Hindlimb muscle (tissue), 1 donor: ENCODE data around the gene PCDHA6. TPM values are rescaled to one million over a fixed set of nuclear protein-coding genes. Genes with fewer than 3 reads are reported as not detected.
"Not testable (repeated sequence)": the region's sequence is repeated elsewhere in the genome, so short reads cannot be mapped to it uniquely, and the experiment has no call there.

ENCODE experiments used
- DNase-seq: peaks from one replicate; pipeline ENCODE4 v3.0.0-alpha.2; 2013
- polyA plus RNA-seq: library from polyadenylated mRNA; unstranded; fragments of 120-200 nt; gene quantifications from one replicate; pipeline ENCODE4 v1.2.1, GENCODE V29; 2013; ENCODE audit not compliant: insufficient read length

Gene PCDHA6, protein sequence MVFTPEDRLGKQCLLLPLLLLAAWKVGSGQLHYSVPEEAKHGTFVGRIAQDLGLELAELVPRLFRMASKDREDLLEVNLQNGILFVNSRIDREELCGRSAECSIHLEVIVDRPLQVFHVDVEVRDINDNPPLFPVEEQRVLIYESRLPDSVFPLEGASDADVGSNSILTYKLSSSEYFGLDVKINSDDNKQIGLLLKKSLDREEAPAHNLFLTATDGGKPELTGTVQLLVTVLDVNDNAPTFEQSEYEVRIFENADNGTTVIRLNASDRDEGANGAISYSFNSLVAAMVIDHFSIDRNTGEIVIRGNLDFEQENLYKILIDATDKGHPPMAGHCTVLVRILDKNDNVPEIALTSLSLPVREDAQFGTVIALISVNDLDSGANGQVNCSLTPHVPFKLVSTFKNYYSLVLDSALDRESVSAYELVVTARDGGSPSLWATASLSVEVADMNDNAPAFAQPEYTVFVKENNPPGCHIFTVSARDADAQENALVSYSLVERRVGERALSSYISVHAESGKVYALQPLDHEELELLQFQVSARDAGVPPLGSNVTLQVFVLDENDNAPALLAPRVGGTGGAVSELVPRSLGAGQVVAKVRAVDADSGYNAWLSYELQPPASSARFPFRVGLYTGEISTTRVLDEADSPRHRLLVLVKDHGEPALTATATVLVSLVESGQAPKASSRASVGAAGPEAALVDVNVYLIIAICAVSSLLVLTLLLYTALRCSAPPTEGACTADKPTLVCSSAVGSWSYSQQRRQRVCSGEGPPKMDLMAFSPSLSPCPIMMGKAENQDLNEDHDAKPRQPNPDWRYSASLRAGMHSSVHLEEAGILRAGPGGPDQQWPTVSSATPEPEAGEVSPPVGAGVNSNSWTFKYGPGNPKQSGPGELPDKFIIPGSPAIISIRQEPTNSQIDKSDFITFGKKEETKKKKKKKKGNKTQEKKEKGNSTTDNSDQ
- polyA plus RNA-seq: not detected

DNA sequence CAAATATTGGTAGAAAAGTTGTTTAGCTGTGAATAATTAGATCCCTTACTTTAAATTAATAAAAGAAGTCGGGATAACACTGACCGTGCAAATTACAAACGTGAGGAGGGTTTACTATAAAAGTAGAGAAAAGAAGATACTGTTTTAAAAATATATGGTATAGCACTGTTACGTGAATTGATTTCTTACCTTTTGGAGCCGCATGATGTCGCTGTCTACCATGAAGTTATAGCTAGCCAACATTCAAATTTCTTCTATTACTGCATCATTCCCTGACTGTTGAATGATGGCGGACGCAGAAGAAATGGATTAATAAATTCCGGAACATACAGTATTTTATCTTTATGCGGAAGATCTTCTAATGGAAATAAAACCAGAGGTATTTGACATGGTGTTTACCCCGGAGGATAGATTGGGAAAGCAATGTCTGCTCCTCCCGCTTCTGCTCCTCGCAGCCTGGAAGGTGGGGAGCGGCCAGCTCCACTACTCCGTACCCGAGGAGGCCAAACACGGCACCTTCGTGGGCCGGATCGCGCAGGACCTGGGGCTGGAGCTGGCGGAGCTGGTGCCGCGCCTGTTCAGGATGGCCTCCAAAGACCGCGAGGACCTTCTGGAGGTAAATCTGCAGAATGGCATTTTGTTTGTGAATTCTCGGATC lies at the start of gene PCDHA6:
PCDHA6 (plus strand) TSS at position 257 of the 658 bp plus-strand sequence; CDS start at position 389, 132 bp downstream.
- DNase-seq: no peak

DNA sequence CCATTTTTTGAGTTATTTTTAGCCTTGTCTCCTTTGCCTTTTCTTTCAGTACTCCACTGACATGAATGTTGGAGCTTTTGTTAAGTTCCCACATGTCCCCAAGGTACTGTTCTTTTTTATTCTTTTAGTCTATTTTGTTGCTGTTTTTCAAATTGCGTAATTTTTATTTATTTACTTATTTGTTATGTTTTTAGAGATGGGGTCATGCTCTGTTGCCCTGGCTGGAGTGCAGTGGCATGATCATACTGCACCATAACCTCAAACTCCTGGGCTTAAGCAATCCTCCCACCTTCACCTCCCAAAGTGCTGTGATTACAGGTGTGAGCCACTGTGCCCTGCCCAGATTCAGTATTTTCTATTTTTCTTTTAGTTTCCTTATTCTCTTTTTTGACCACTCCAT lies 47.2 kb upstream of the PCDHA6 start:
- DNase-seq: no peak

DNA sequence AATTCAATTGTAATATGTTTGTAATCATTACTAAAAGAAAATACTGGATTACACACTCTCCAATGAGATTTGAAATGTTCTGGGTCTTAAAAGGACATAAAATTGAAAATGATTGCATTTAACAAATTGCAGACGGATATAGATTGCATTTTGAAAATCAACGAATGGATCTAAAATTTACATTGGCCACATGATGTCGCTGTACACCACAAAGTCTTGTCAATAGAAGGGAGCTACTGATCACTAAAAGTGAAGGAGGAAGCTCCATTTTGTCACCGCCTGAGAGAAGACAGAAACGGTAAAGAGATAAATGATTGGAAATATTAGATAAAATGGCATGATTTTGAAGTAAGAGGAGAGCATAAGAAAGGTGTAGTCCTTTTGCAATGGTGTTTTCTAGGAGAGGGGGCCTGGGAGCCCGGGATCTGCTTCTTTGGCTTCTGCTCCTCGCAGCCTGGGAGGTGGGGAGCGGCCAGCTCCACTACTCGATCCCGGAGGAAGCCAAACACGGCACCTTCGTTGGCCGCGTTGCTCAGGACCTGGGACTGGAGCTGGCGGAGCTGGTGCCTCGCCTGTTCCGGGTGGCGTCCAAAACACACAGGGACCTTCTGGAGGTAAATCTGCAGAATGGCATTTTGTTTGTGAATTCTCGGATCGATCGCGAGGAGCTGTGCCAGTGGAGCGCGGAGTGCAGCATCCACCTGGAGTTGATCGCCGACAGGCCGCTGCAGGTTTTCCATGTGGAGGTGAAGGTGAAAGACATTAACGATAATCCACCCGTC lies 41.7 kb upstream of the PCDHA6 start, which contains the start of gene PCDHA1:
PCDHA1 (plus strand) TSS at position 236 of the 782 bp plus-strand sequence.
- DNase-seq: no peak

DNA sequence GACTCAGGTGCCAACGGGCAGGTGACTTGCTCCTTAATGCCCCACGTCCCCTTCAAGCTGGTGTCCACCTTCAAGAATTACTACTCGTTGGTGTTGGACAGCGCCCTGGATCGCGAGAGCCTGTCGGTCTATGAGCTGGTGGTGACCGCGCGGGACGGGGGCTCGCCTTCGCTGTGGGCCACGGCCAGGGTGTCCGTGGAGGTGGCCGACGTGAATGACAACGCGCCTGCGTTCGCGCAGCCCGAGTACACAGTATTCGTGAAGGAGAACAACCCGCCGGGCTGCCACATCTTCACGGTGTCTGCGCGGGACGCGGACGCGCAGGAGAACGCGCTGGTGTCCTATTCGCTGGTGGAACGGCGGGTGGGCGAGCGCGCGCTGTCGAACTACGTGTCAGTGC lies 40.3 kb upstream of the PCDHA6 start:
- DNase-seq: not testable (repeated sequence)

DNA sequence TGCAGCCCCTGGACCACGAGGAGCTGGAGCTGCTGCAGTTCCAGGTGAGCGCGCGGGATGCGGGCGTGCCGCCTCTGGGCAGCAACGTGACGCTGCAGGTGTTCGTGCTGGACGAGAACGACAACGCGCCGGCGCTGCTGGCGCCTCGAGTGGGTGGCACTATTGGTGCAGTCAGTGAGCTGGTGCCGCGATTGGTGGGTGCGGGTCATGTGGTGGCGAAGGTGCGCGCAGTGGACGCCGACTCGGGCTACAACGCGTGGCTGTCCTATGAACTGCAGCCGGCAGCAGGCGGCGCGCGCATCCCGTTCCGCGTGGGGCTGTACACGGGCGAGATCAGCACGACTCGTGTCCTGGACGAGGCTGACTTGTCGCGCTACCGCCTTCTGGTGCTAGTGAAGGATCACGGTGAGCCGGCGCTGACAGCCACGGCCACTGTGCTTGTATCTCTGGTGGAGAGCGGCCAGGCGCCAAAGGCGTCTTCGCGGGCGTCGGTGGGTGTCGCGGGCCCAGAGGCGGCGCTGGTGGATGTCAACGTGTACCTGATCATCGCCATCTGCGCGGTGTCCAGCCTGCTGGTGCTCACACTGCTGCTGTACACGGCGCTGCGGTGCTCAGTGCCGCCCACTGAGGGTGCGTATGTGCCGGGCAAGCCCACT lies 39.8 kb upstream of the PCDHA6 start:
- DNase-seq: not testable (repeated sequence)

DNA sequence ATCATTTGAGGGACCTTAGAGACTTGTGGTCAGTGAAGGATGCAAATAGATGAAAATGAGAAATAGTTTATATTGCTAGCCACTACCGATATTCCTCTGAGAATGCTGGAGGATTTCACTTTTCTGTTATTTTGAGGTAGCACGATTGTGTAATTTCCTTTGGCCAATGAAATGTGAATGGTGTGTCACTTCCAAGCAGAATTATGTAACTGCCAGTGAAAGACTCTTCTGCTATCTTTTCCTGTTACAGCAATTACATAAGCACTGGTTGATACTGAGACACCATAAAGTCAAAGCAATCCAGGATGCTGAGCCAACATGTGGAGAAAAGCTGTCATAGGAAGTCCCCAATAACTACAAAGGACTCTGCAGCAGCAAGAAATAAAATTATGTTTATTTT lies 36.7 kb upstream of the PCDHA6 start:
- no peak for DNase-seq

DNA sequence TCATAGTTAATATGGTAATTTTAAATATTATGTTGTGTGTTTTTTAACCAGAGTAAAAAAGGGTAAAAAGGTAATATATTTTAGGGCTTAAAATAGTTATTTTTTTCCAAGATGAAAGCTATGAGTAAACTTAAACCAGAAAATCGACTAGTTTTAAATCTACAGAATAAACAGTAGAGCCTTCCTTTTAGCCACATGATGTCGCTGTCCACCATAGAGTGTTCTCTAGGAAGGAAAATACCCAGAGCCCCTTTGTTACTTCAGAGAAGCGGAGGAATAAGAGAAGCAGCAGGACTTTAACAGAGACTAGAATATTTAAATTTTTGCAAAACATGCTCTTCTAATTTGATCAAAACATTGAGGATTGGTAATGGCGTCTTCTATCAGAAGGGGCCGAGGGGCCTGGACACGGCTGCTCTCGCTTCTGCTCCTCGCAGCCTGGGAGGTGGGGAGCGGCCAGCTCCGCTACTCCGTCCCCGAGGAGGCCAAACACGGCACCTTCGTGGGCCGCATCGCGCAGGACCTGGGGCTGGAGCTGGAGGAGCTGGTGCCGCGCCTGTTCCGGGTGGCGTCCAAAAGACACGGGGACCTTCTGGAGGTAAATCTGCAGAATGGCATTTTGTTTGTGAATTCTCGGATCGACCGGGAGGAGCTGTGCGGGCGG lies 33.0 kb upstream of the PCDHA6 start, which contains the start of gene PCDHA2:
PCDHA2 (plus strand) TSS at position 258 of the 664 bp plus-strand sequence.
- no peak for DNase-seq

DNA sequence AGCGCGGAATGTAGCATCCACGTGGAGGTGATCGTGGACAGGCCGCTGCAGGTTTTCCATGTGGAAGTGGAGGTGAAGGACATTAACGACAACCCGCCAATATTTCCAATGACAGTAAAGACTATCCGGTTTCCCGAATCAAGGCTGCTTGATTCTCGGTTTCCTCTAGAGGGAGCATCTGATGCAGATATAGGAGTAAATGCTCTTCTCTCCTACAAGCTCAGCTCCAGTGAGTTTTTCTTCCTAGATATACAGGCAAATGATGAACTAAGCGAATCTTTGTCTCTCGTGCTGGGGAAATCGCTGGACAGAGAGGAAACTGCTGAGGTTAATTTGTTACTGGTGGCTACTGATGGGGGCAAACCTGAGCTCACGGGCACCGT lies 32.5 kb upstream of the PCDHA6 start:
- DNase-seq: no peak

DNA sequence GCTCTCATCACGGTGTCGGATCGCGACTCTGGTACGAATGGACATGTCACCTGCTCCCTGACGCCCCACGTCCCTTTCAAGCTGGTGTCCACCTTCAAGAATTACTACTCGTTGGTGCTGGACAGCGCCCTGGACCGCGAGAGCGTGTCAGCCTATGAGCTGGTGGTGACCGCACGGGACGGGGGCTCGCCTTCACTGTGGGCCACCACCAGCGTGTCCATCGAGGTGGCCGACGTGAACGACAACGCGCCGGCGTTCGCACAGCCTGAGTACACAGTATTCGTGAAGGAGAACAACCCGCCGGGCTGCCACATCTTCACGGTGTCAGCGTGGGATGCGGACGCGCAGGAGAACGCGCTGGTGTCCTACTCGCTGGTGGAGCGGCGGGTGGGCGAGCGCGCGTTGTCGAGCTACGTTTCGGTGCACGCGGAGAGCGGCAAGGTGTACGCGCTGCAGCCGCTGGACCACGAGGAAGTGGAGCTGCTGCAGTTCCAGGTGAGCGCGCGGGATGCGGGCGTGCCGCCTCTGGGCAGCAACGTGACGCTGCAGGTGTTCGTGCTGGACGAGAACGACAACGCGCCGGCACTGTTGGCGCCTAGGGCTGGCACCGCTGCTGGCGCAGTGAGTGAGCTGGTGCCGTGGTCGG lies 31.6 kb upstream of the PCDHA6 start:
- not testable (repeated sequence) for DNase-seq

DNA sequence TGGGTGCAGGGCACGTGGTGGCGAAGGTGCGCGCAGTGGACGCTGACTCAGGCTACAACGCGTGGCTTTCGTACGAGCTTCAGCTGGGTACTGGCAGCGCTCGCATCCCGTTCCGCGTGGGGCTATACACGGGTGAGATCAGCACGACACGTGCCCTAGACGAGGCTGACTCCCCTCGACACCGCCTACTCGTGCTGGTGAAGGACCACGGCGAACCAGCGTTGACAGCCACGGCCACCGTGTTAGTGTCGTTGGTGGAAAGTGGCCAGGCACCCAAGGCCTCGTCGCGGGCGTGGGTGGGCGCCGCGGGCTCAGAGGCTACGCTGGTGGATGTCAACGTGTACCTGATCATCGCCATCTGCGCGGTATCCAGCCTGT lies 31.1 kb upstream of the PCDHA6 start:
- DNase-seq: no peak

DNA sequence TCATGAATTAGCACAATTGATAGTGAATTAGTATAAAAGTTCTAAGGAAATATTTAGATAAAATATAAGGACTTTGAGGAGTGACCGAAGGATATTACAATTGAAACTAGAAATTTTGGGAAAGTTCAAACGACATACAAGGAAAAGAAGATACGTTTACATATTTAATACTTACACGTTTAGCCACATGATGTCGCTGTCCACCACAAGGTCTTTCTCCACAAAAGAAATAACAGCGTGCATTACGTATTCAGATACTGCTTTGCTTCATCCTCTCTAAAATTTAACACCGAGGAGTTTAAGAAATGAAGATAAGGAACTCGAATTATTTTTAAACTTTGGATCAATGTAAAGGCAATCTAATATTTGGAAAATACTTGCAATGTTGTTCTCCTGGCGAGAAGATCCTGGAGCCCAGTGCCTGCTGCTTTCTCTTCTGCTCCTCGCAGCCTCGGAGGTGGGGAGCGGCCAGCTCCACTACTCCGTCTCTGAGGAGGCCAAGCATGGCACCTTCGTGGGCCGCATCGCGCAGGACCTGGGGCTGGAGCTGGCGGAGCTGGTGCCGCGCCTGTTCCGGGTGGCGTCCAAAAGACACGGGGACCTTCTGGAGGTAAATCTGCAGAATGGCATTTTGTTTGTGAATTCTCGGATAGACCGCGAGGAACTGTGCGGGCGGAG lies 26.8 kb upstream of the PCDHA6 start, which contains the start of gene PCDHA3:
PCDHA3 (plus strand) TSS at position 242 of the 678 bp plus-strand sequence.
- no peak for DNase-seq

DNA sequence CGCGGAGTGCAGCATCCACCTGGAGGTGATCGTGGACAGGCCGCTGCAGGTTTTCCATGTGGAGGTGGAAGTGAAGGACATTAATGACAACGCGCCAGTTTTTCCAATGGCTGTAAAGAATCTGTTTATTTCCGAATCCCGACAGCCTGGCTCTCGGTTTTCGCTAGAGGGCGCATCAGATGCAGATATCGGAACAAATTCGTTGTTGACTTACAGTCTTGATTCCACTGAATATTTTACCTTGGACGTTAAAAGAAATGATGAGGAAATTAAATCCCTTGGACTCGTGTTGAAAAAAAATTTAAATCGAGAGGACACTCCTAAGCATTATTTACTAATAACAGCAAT lies 26.3 kb upstream of the PCDHA6 start:
- DNase-seq: no peak

DNA sequence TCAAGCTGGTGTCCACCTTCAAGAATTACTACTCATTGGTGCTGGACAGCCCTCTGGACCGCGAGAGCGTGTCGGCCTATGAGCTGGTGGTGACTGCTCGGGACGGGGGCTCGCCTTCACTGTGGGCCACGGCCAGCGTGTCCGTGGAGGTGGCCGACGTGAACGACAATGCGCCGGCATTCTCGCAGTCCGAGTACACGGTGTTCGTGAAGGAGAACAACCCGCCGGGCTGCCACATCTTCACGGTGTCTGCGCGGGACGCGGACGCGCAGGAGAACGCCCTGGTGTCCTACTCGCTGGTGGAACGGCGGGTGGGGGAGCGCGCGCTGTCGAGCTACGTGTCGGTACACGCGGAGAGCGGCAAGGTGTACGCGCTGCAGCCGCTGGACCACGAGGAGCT lies 25.4 kb upstream of the PCDHA6 start:
- DNase-seq: not testable (repeated sequence)

DNA sequence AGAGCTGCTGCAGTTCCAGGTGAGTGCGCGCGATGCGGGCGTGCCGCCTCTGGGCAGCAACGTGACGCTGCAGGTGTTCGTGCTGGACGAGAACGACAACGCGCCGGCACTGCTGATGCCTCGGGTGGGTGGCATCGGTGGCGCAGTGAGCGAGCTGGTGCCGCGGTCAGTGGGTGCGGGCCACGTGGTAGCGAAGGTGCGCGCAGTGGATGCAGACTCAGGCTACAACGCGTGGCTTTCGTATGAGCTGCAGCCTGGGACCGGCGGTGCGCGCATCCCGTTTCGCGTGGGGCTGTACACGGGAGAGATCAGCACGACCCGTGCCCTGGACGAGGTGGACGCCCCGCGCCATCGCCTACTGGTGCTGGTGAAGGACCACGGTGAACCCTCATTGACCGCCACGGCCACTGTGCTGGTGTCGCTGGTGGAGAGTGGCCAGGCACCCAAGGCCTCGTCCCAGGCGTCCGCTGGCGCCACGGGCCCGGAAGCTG lies 24.9 kb upstream of the PCDHA6 start:
- no peak for DNase-seq

DNA sequence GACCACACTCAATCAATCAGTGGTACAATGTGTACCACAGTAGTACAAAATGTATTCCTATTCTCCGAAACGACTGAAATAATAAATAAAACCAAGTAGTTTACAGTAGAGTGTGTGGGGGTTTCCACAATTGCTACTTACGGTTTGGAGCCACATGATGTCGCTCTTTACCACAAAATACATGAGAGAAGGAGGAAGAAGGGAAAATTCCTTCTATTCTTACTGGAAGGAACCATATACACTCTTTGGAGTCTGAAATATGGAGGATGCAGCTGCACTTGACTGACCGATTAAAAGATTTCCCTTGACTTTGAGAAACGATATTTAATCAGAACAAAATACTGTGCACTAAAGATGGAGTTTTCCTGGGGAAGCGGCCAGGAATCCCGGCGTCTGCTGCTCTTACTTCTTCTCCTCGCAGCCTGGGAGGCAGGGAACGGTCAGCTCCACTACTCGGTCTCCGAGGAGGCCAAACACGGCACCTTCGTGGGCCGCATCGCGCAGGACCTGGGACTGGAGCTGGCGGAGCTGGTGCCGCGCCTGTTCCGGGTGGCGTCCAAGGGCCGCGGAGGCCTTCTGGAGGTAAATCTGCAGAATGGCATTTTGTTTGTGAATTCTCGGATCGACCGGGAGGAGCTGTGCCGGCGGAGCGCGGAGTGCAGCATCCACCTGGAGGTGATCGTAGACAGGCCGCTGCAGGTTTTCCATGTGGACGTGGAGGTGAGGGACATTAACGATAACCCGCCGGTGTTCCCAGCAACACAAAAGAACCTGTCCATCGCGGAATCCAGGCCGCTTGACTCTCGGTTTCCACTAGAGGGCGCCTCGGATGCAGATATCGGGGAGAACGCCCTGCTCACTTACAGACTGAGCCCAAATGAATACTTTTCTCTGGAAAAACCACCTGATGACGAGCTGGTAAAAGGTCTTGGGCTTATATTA lies 20.7 kb upstream of the PCDHA6 start, which contains the start of gene PCDHA4:
PCDHA4 (plus strand) TSS at position 235 of the 942 bp plus-strand sequence.
- DNase-seq: no peak

DNA sequence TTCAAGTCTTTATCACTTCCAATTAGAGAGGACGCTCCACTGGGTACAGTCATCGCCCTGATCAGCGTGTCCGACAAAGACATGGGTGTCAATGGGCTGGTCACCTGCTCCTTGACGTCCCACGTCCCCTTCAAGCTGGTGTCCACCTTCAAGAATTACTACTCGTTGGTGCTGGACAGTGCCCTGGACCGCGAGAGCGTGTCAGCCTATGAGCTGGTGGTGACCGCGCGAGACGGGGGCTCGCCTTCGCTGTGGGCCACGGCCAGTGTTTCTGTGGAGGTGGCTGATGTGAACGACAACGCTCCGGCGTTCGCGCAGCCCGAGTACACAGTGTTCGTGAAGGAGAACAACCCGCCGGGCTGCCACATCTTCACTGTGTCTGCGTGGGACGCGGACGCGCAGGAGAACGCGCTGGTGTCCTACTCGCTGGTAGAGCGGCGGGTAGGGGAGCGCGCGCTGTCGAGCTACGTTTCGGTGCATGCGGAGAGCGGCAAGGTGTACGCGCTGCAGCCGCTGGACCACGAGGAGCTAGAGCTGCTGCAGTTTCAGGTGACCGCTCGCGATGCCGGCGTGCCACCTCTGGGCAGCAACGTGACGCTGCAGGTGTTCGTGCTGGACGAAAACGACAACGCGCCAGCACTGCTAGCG lies 19.4 kb upstream of the PCDHA6 start:
- DNase-seq: not testable (repeated sequence)

DNA sequence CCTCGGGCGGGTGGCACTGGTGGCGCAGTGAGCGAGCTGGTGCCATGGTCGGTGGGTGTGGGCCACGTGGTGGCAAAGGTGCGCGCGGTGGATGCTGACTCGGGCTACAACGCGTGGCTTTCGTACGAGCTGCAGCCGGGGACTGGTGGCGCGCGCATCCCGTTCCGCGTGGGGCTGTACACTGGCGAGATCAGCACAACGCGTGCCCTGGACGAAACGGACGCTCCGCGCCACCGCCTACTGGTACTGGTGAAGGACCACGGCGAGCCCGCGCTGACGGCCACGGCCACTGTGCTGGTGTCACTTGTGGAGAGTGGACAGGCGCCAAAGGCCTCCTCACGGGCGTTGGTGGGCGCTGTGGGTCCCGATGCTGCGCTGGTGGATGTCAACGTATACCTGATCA lies 18.9 kb upstream of the PCDHA6 start:
- DNase-seq: no peak
